Sigmoid colon (tissue), 7 donors: Measurements from ENCODE around the gene HDDC3. TPM values are rescaled to one million over a fixed set of nuclear protein-coding genes. Genes with fewer than 3 reads are reported as not detected.

Experiments
- DNase-seq: peaks from one replicate; pipeline ENCODE4 v3.0.0-alpha.2; 2019
- H3K27ac ChIP-seq, 4 donors: fragments of 200-600 bp; sonication (generic); one replicate each; pipeline ENCODE4 v1.5.1; 2016 to 2019; ENCODE audit warnings: mild to moderate bottlenecking in 1 of 4
- H3K27me3 ChIP-seq, 3 donors: fragments of 200-600 bp; sonication (generic); one replicate each; pipeline ENCODE4 v1.5.1; 2019; ENCODE audit warnings: mild to moderate bottlenecking in 1 of 3
- H3K36me3 ChIP-seq, 4 donors: fragments of 200-600 bp; sonication (generic); one replicate each; pipeline ENCODE4 v1.5.1; 2016 to 2019
- H3K4me1 ChIP-seq, 4 donors: fragments of 200-600 bp; sonication (generic); one replicate each; pipeline ENCODE4 v1.5.1; 2017 to 2019
- H3K4me3 ChIP-seq, 4 donors: fragments of 200-600 bp; sonication (generic); one replicate each; pipeline ENCODE4 v1.5.1; 2017 to 2019; ENCODE audit warnings: mild to moderate bottlenecking in 2 of 4, moderate library complexity in 1 of 4
- H3K9me3 ChIP-seq, 4 donors: fragments of 200-600 bp in 3 of 4; sonication (generic) in 3 of 4; one replicate each; pipeline versions ENCODE4 v1.5.1 to v1.6.1; 2013 to 2019
- CTCF ChIP-seq, 4 experiments: fragments of 450-650 bp in 3 of 4; fragments of 200-600 bp in 1 of 4; IDR thresholded peaks; one replicate each; pipeline ENCODE4 v1.5.1; 2016 to 2019; ENCODE audit warnings: antibody characterized with exemption in 4 of 4, mild to moderate bottlenecking in 3 of 4, moderate library complexity in 2 of 4
- EP300 ChIP-seq, 4 donors: sonication (generic); formaldehyde crosslinking; IDR thresholded peaks; one replicate each; pipeline ENCODE4 v1.6.1; 2017; ENCODE audit warnings: antibody characterized with exemption in 4 of 4
- POLR2A ChIP-seq, 2 donors: fragments of 450-650 bp; IDR thresholded peaks; one replicate each; pipeline ENCODE4 v1.6.1; 2016; ENCODE audit warnings: antibody characterized with exemption in 2 of 2, mild to moderate bottlenecking in 2 of 2, moderate library complexity in 2 of 2
- POLR2AphosphoS5 ChIP-seq, 4 donors: sonication (generic); formaldehyde crosslinking; IDR thresholded peaks; one replicate each; pipeline ENCODE4 v1.6.1; 2017; ENCODE audit warnings: antibody characterized with exemption in 4 of 4
- WGBS, 2 donors: extraction: QIAGEN DNeasy Blood & Tissue Kit; methylation state at CpG; one replicate each; pipeline ENCODE4 v1.1.7; 2013; 5-methylcytosine and 5-hydroxymethylcytosine counted together
- intact Hi-C: fragments of 100-400 bp; cut with DNase I; formaldehyde crosslinking; loops from one replicate; pipeline ENCODE4 v1.15.1; 2023
- polyA plus RNA-seq, 3 donors: library from polyadenylated mRNA; stranded (reverse); fragments of 200-250 nt; gene quantifications; one replicate each; pipeline ENCODE4 v1.2.3, GENCODE V29; 2013
- total RNA-seq, 4 donors: library from RNA; depleted of rRNA; stranded (reverse); fragments of >200 nt; gene quantifications; one replicate each; pipeline ENCODE4 v1.1.0, GENCODE V29; 2016
- donor health status: healthy with polysubstance abuse.
- donor health status: Bipolar disorder and iron deficiency.
- donor health status: healthy.

HDDC3 gene
- total and polyA plus RNA-seq, 7 donors: 5.2 to 27.0 (median 10.7) TPM

DNA sequence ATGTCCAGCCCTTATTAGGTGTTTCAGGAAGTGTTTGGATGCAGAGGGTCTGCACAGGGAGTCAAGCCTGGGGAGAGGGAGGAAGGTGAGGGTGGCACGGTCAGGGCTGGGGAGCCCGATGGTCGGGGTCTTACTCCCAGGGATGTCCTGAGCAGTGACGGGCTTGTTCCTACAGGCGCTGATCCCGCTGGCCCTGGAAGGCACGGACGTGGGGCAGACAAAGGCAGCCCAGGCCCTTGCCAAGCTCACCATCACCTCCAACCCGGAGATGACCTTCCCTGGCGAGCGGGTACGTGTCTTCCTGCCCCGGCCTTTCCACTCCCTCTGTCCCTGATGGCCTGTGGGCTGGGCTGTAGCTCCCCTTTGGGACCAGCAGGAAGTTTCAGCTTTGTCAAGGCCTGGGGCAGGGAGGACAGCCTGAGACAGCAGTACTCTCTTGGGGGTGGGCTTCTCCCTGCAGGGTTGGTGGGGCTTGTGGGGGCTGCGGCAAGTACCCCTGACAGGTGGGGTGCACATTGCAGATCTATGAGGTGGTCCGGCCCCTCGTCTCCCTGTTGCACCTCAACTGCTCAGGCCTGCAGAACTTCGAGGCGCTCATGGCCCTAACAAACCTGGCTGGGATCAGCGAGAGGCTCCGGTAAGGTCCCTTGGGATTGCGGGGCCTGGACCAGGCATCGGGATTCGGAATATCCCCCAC lies 17.8 kb upstream of the HDDC3 start:
- TF ChIP-seq POLR2A (IDR thresholded peaks at IDR 0.05): no peak
- TF ChIP-seq POLR2AphosphoS5 (IDR thresholded peaks at IDR 0.05): no peak
- no peak for TF ChIP-seq EP300 (IDR thresholded peaks at IDR 0.05)
- intact Hi-C loops: no loop called here
- H3K36me3 ChIP-seq: peaks cover 23 to 87% (median 60%) of the 10 kb centered on the region in 4 donors
- no peaks in the 10 kb centered on the region for H3K9me3 ChIP-seq
- H3K27ac ChIP-seq: no peak overlapping the region
- DNase-seq: no peak
- no peak overlapping the region for H3K4me3 ChIP-seq
- H3K4me1 ChIP-seq: peaks cover 0 to 6% (median 4%) of the 10 kb centered on the region in 4 donors
- WGBS, 2 donors: 95% methylated on average over 23 of the region's 23 CpGs
- no peaks in the 10 kb centered on the region for H3K27me3 ChIP-seq

- Histone ChIP-seq H3K4me1 (no peaks in the 10 kb centered on the region), H3K27me3 (no peaks in the 10 kb centered on the region), H3K9me3 (no peaks in the 10 kb centered on the region), H3K27ac (no peak overlapping the region), H3K36me3 (peaks cover 35 to 99% (median 72%) of the 10 kb centered on the region in 4 donors), H3K4me3 (no peak overlapping the region)
- TF ChIP-seq EP300 (IDR thresholded peaks at IDR 0.05) (no peak), POLR2AphosphoS5 (IDR thresholded peaks at IDR 0.05) (no peak), CTCF (IDR thresholded peaks at IDR 0.05) (no peak), POLR2A (IDR thresholded peaks at IDR 0.05) (no peak)
- intact Hi-C loops: no loop called here
- 90 to 97% methylated on average over 8 of the region's 8 CpGs for WGBS, 2 donors
- DNase-seq: no peak
Observed at GRCh38 chr15:90948506-90948905, 16.2 kb upstream of the HDDC3 start.

- Histone ChIP-seq H3K4me3 (no peak overlapping the region), H3K9me3 (no peaks in the 10 kb centered on the region), H3K36me3 (peaks cover 32 to 99% (median 72%) of the 10 kb centered on the region in 4 donors), H3K27me3 (no peaks in the 10 kb centered on the region), H3K4me1 (no peaks in the 10 kb centered on the region), H3K27ac (no peak overlapping the region)
- intact Hi-C loops: no loop called here
- no peak for TF ChIP-seq CTCF (IDR thresholded peaks at IDR 0.05)
- TF ChIP-seq POLR2A (IDR thresholded peaks at IDR 0.05): no peak
- TF ChIP-seq EP300 (IDR thresholded peaks at IDR 0.05): no peak
- TF ChIP-seq POLR2AphosphoS5 (IDR thresholded peaks at IDR 0.05): no peak
- 90 to 96% methylated on average over 18 of the region's 18 CpGs for WGBS, 2 donors
- no peak for DNase-seq
Observed at GRCh38 chr15:90947577-90948357, 15.4 kb upstream of the HDDC3 start.

GRCh38 chr15:90946941-90947576 lies 14.7 kb upstream of the HDDC3 start:
- Histone ChIP-seq H3K4me1 (no peaks in the 10 kb centered on the region), H3K9me3 (no peaks in the 10 kb centered on the region), H3K36me3 (peaks cover 32 to 99% (median 77%) of the 10 kb centered on the region in 4 donors), H3K27me3 (no peaks in the 10 kb centered on the region), H3K4me3 (no peak overlapping the region), H3K27ac (no peak overlapping the region)
- 86 to 93% methylated on average over 8 of the region's 8 CpGs for WGBS, 2 donors
- no peak for DNase-seq
- intact Hi-C loops: no loop called here
- no peak for TF ChIP-seq POLR2A (IDR thresholded peaks at IDR 0.05)
- TF ChIP-seq POLR2AphosphoS5 (IDR thresholded peaks at IDR 0.05): no peak
- no peak for TF ChIP-seq CTCF (IDR thresholded peaks at IDR 0.05)
- no peak for TF ChIP-seq EP300 (IDR thresholded peaks at IDR 0.05)

GRCh38 chr15:90946538-90946937 lies 14.2 kb upstream of the HDDC3 start:
- no peaks in the 10 kb centered on the region for H3K9me3 ChIP-seq
- TF ChIP-seq POLR2A (IDR thresholded peaks at IDR 0.05) (no peak), CTCF (IDR thresholded peaks at IDR 0.05) (no peak), EP300 (IDR thresholded peaks at IDR 0.05) (no peak), POLR2AphosphoS5 (IDR thresholded peaks at IDR 0.05) (no peak)
- intact Hi-C loops: no loop called here
- H3K27ac ChIP-seq: no peak overlapping the region
- H3K4me3 ChIP-seq: no peak overlapping the region
- peaks cover 34 to 99% (median 80%) of the 10 kb centered on the region in 4 donors for H3K36me3 ChIP-seq
- no peaks in the 10 kb centered on the region for H3K4me1 ChIP-seq
- WGBS, 2 donors: 94 to 96% methylated on average over 16 of the region's 16 CpGs
- H3K27me3 ChIP-seq: no peaks in the 10 kb centered on the region
- DNase-seq: no peak
